NT2/D1 (cell line): ENCODE measurements around the gene TCTA.

Experiments
- SUZ12 ChIP-seq: IDR thresholded peaks from 2 replicates; pipeline ENCODE4 v1.6.1; 2011; ENCODE audit not compliant: insufficient read length, insufficient read depth; ENCODE audit errors: extremely low read depth
- YY1 ChIP-seq: IDR thresholded peaks from 2 replicates; pipeline ENCODE4 v1.6.1; 2011; ENCODE audit not compliant: insufficient read length, insufficient read depth
- ZNF274 ChIP-seq: IDR thresholded peaks from 2 replicates; pipeline ENCODE4 v1.6.1; 2011; ENCODE audit warnings: mild to moderate bottlenecking, low read depth, low read length

- TF ChIP-seq SUZ12 (no peak), ZNF274 (no peak), YY1 (no peak)
Observed at GRCh38 chr3:49454458-49454857, 42.2 kb downstream of the TCTA start.
